GM21529 (cell line): ENCODE measurements around the gene ACACA.

ENCODE experiments used
- ATAC-seq: cut with Tn5 transposase; IDR thresholded peaks from one replicate; pipeline ENCODE4 v1.9.1; 2021; ENCODE audit not compliant: unreplicated experiment

ACACA gene

GRCh38 chr17:37246085-37246484, 160.6 kb downstream of the ACACA start:
- no peak for ATAC-seq

- ATAC-seq = no peak
Observed at GRCh38 chr17:37240381-37240780, 166.3 kb downstream of the ACACA start.

GRCh38 chr17:37239690-37240334, 166.8 kb downstream of the ACACA start:
- ATAC-seq = no peak

DNA sequence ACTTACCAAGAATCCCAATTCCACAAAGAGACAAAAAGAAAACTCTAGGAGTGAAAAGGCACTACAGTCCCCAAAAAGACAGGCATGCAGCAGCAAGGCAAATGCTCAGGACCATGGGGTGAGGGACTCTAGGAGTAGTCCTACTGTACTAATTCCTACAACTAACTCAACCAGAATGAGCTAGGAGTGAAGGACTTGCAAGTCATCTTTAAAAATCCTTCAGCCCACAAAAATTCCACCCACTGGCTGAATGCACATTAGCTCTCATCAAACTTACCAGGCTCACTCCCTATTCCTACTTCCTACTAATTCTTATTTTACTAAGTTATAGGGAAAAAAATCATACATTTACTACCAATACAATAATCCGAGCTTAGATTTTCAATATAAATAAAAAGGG, 172.5 kb downstream of the ACACA start:
- no peak for ATAC-seq

DNA sequence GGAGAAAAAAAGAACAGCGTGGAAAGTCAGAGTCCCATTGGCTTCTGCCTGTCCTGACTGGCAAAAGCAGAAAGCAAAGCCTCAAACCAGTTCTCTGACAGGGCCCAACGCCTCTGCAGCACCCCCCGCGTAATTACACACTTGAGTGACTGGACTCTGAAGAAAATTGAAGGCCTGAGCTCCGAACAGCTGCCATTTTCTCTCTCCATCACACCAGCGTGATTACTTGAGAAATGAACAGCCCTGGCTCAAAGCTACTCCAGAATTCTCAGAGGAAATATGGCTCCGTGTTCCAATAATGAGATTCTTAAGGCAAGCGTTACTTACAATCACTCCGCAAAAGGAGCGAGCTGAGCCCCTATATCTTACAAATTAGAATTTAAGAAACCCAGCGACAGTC, 173.6 kb downstream of the ACACA start:
- ATAC-seq = no peak

DNA sequence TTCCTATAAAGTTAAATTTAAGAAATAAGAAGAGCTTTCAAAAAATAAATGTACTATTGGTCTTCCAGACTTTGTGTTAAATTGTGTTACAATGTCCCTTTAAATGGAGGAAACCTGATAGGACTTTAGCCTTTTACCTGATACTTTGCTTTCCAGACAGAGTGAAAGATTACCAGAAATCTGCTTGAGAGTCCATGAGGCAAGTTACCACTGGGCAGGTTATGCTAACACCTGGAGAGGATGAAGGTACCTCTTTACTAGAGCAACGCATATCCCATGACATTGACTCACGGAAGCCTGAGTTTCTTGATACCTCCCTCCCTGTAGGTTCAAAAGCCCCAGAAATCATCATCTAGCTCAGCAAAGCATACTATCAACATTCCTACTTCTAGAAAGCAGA, 174.7 kb downstream of the ACACA start:
- no peak for ATAC-seq

DNA sequence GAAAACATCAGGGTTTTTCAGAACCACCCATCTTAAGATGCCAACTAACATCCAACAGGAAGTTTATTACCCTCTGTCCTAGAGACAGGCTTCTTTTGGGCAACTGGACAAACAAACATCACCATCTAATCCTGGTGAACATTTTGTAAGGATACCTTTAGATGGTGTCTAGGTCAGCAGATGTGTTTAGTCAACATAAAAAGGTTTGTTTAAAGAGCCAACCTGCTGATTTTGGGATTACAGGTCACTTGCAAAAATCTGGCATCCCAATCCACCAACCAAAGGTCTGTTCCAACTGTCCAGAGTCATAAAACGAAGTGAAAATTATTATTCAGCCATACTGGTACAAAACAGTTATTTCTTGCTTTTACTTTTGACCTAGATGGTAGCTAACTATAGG, 176.0 kb downstream of the ACACA start:
- ATAC-seq = no peak

DNA sequence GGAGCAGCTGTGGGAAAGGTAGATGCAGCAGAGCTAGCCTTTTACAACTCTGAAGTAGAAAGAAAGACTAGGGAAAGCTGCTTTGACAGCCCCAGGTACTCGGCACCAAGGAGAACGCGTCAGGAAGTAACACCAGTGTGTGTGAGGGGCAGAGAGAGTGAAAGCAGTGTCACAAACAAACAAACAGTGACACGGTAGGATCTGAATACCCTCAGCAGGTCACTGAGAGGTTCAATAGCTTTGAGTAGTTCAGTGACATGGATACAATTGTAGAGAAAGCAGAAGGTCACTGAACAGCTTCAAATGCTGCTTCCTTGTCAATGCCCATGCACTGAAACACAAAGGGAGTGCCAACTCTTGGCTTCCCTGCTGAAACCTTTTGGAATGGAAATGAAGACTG, 181.2 kb downstream of the ACACA start:
- ATAC-seq = no peak

DNA sequence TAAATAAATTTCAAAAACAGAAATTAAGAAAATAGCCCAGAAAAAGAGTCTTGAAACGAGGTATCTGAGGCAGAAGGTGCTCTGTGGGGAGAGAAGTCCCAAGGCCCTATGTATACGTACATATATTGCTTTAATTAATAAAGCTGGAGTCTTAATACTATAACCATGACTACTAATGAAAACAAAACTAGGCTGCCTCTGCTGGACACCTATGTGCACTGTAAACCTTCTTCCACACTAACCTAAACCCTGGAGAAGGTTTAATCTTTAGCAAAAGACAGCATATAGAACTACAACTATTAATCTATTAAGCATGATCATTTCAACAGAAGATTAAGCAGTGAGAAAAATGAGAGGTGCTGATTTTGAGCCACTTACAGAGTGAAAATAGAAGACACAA, 184.8 kb downstream of the ACACA start:
- ATAC-seq = no peak

DNA sequence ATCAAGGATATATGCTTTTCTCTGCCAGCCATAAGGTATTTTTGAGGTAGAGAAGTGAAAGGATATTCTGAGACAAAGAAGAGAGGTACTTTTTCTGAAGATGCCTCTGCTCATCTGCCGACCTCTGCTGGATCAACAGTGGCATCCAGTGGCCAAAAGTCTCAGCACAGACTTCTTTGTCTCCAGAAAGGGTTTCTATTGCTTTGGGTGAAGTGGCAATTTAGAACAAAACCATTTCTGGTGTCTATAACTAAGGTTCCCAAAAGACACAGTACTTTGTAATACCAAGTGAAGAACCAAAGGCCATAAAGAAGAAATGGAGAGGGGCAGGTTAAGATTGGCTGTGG, 186.1 kb downstream of the ACACA start:
- ATAC-seq = no peak

- no peak for ATAC-seq
Observed at GRCh38 chr17:37219876-37220606, 186.6 kb downstream of the ACACA start.

DNA sequence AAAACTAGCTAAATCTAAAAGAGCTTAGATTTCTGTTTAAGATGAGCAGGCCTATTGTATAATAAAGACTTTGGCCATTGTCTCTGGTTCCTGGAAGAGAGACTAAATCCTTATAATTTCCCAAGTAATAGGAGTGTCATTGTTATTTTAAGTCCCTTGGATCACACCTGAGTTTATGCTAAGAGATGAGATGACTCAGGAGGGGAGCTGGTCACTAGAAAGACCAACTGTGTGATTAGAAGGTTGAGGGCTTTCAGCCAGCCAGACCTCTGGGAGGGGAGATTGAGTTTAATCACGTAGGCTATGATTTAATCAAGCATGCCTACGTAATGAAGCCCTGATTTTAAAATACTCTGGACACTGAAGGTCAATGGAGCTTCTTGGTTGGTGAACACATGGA, 187.8 kb downstream of the ACACA start:
- no peak for ATAC-seq

GRCh38 chr17:37214416-37214815, 192.2 kb downstream of the ACACA start:
- ATAC-seq = no peak

- ATAC-seq = no peak
Observed at GRCh38 chr17:37213927-37214326, 192.7 kb downstream of the ACACA start.

- ATAC-seq = no peak
Observed at GRCh38 chr17:37212179-37212578, 194.5 kb downstream of the ACACA start.

- ATAC-seq = no peak
Observed at GRCh38 chr17:37211136-37211535, 195.5 kb downstream of the ACACA start.

GRCh38 chr17:37207103-37207502, 199.5 kb downstream of the ACACA start:
- ATAC-seq = no peak

GRCh38 chr17:37206299-37206698, 200.3 kb downstream of the ACACA start:
- no peak for ATAC-seq

DNA sequence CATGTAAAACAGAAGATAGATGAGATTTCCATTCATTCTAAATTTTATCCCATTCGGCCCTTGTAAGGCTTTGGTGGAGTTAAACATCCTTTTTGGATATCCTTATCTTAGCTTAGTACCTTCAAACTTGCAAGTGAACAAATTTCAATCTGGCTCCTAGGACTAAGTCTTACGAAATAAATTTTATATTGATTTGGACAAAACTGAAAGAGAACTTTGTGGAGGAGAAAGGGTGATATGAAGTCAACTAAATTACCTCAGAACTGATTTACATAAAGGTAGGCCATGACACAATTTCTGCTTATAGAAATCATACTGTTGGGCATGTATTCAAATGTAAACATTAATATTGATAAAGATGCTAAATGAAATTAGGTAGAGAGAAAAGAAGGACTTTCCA, 206.1 kb downstream of the ACACA start:
- no peak for ATAC-seq

DNA sequence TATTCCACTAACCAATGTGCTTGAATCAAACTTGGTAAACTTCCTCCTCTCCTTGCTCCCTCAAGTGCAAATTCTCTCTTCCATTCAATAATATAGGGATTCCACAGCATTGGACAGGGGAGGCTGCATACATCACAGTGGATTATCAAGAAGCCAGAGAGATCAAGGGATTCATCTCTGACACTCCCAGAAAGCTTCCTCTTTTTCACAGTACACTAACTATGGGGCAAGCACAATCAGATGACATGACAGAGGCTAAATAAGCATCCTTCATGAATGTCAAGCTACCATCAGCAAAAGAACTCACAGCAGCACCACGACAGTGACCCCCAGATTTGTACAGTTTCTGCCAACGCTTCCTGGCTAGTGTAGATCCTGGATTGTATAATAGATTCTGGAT, 209.3 kb downstream of the ACACA start:
- ATAC-seq = no peak

DNA sequence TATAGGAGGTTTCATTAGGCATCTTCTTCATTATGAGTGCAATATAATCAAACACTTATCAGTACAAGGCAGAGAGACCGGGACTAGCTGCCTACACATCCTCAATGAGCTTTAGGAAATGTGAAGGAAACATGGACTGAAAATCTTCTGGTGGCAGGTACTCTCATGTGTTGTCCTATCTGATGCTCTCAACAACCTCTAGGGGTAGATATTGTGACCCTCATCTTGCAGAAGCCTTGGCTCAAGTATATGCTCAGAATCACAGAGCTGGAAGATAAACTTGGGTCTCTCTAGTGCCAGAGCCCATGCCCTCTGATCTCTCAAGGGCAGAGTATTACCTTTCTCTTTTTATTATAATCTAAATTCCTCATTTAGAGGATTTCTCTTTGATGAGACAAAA, 212.4 kb downstream of the ACACA start:
- ATAC-seq = no peak

DNA sequence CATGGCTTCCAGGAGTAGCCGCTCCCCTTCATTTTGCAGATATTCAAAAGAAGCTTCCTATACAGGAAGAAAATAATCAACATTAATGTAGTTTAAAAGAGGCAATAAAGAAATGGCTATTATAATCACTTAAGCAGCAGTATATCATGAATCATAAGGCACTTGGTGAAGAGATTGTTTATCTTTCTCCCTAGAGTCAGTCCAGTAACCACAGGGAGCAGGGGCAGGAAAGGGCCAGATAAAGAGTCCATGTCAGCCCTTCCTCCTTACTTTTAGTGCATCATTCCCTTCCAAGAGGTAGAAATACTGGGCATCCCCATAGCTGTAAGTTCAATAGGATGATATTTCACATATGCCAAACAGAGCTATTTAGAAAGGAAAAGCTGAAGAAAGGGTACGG, 215.4 kb downstream of the ACACA start:
- no peak for ATAC-seq

GRCh38 chr17:37190493-37190892, 216.1 kb downstream of the ACACA start:
- no peak for ATAC-seq
